Stimulated activated CD4-positive, alpha-beta T cell treated with anti-CD3 and anti-CD28 coated beads, Interleukin-1b, Interleukin-23, amount 100 ng/mL, for 1 hour (primary cell): Measurements from ENCODE around the gene PRLH.
"Not testable (repeated sequence)": the region's sequence is repeated elsewhere in the genome, so short reads cannot be mapped to it uniquely, and the experiment has no call there.

Source experiments
- DNase-seq, 2 donors: peaks; one replicate each; pipeline ENCODE4 v3.0.0-alpha.2; 2020; ENCODE audit warnings: low read depth in 2 of 2

The PRLH gene

GRCh38 chr2:237583385-237584295 lies 17.3 kb downstream of the PRLH start:
- DNase-seq: no peak

- no peak for DNase-seq
These were observed 19.3 kb downstream of the PRLH start for GRCh38 chr2:237585590-237586221.

- no peak for DNase-seq
These were observed 21.8 kb downstream of the PRLH start for GRCh38 chr2:237588044-237588696.

GRCh38 chr2:237590272-237591140 lies 24.1 kb downstream of the PRLH start, which contains the start of gene RAB17:
Gene RAB17, minus strand, starts transcription at chr2:237590734. Its CDS starts 4,580 bp downstream, at chr2:237586154.
- DNase-seq: no peak

- no peak for DNase-seq
These were observed 24.9 kb downstream of the PRLH start for GRCh38 chr2:237591141-237591881.

- DNase-seq: no peak
These were observed 26.1 kb downstream of the PRLH start for GRCh38 chr2:237592425-237592980.

- no peak for DNase-seq
These were observed 26.7 kb downstream of the PRLH start for GRCh38 chr2:237593036-237593435.

GRCh38 chr2:237593596-237594320 lies 27.4 kb downstream of the PRLH start:
- DNase-seq: no peak

GRCh38 chr2:237594514-237594871 lies 28.1 kb downstream of the PRLH start:
- DNase-seq: no peak

- DNase-seq: not testable (repeated sequence)
These were observed 29.6 kb downstream of the PRLH start for GRCh38 chr2:237595829-237596519.

GRCh38 chr2:237596520-237597195 lies 30.3 kb downstream of the PRLH start:
- no peak for DNase-seq

GRCh38 chr2:237597196-237598145 lies 31.1 kb downstream of the PRLH start:
- no peak for DNase-seq

- DNase-seq: no peak
These were observed 32.3 kb downstream of the PRLH start for GRCh38 chr2:237598468-237599208.

- DNase-seq: no peak
These were observed 33.2 kb downstream of the PRLH start for GRCh38 chr2:237599465-237600110.

GRCh38 chr2:237600205-237600846 lies 34.0 kb downstream of the PRLH start:
- DNase-seq: no peak
